Putamen (tissue), 1 donor: ENCODE data around the gene CEACAM8.
"Not testable (repeated sequence)": the region's sequence is repeated elsewhere in the genome, so short reads cannot be mapped to it uniquely, and the experiment has no call there.

ENCODE experiments used
- DNase-seq: peaks from one replicate; pipeline ENCODE4 v3.0.0-alpha.2; 2016; ENCODE audit warnings: low spot score

The CEACAM8 gene

GRCh38 chr19:42594617-42595489 is at the start of gene CEACAM8:
CEACAM8 (minus strand) TSS chr19:42594924; CDS start chr19:42594828, 96 bp downstream.
- DNase-seq: no peak

DNA sequence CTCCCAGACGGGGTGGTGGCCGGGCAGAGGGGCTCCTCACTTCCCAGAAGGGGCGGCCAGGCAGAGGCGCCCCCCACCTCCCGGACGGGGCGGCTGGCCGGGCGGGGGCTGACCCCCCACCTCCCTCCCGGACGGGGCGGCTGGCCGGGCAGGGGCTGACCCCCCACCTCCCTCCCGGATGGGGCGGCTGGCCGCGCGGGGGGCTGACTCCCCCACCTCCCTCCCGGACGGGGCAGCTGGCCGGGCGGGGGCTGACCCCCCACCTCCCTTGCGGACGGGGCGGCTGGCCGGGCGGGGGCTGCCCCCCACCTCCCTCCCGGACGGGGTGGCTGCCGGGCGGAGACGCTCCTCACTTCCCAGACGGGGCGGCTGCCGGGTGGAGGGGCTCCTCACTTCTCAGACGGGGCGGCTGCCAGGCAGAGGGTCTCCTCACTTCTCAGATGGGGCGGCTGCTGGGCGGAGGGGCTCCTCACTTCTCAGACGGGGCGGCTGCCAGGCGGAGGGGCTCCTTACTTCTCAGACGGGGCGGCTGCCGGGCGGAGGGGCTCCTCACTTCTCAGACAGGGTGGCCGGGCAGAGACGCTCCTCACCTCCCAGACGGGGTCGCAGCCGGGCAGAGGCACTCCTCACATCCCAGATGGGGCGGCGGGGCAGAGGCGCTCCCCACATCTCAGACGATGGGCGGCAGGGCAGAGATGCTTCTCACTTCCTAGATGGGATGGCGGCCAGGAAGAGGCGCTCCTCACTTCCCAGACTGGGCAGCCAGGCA is 44.8 kb upstream of the CEACAM8 start:
- not testable (repeated sequence) for DNase-seq

- DNase-seq: no peak
Measured at GRCh38 chr19:42635233-42635539, 40.5 kb upstream of the CEACAM8 start.

DNA sequence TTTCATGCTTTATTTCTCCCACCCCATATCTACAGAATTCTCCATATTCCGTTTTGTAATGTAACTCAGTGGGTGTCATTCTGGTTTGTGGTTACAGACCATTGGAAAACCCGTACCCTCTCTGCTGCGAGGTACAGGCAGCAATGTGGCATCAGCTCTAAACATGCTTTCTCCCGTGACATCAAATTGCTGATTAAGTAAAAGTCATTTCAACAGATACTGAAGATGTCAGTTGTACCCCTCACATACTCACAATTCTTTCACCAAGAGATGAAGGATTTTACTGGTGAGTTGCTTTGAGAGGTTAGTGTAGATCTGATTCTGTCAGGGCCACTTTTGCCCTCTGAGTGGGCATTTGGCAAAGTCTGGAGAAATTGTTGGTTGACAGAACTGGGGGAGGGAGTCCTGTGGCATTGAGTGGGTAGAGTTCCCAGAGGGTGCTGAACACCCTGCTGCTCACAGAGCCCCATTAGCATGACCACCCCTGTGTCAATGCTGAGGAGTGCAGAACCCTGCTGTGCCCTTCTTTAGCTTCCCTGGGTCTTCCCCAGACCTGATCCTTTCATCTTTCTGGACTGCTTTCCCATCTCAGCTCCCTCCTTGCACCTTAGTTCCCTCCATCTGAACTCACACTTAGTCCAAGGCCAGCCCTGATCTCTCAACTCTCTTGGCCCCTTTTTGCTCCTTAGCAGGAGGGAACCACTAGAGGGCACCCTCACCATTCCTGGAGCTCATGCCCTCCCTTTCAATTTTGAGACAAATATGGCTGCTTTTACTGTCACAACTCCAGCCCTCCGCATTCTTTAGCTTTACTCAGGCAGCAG is 39.9 kb upstream of the CEACAM8 start:
- DNase-seq: no peak

GRCh38 chr19:42629191-42629590 is 34.5 kb upstream of the CEACAM8 start:
- DNase-seq: no peak

DNA sequence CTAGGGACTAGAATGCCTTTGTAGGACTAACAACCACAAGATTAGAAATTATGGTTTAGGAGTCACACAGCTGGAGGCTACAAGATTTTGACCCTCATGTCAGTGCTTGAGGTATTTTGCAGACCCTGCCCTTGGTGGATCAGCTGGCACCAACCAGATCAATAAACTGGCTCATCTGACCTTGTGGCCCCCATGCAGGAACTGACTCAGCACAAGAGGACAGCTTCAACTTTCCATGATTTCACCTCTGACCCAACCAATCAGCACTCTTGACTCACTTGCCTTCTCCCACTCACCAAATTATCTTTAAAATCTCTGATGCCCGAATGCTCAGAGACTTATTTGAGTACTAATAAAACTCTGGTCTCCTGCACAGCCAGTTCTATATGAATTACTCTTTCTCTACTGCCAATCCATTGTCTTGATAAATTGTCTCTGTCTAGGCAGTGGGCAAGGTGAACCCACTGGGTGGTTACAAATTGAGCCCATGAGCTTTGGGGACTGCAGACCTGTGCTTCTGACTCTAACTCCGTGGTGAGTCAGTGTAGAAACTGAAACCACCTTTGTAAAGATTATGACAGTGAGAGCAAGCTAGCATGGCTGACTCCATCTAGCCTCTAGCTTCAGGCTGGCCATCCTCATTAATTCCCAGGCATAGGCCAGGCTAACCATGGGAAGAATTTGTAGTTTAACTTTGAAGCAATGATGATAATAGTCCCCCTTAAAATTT is 33.9 kb upstream of the CEACAM8 start:
- no peak for DNase-seq

- DNase-seq: no peak
Measured at GRCh38 chr19:42627916-42628315, 33.2 kb upstream of the CEACAM8 start.

GRCh38 chr19:42626181-42626580 is 31.5 kb upstream of the CEACAM8 start:
- no peak for DNase-seq

GRCh38 chr19:42619271-42619670 is 24.5 kb upstream of the CEACAM8 start:
- DNase-seq: no peak

GRCh38 chr19:42613666-42614065 is 18.9 kb upstream of the CEACAM8 start:
- DNase-seq: no peak

DNA sequence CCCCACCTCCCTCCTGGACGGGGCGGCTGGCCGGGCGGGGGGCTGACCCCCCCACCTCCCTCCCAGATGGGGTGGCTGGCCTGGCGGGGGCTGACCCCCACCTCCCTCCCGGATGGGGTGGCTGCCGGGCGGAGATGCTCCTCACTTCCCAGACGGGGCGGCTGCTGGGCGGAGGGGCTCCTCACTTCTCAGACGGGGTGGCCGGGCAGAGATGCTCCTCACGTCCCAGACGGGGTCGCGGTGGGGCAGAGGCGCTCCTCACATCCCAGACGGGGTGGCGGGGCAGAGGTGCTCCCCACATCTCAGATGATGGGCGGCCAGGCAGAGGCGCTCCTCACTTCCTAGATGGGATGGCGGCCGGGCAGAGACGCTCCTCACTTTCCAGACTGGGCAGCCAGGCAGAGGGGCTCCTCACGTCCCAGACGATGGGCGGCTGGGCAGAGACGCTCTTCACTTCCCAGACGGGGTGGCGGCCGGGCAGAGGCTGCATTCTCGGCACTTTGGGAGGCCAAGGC is 15.7 kb upstream of the CEACAM8 start:
- not testable (repeated sequence) for DNase-seq

DNA sequence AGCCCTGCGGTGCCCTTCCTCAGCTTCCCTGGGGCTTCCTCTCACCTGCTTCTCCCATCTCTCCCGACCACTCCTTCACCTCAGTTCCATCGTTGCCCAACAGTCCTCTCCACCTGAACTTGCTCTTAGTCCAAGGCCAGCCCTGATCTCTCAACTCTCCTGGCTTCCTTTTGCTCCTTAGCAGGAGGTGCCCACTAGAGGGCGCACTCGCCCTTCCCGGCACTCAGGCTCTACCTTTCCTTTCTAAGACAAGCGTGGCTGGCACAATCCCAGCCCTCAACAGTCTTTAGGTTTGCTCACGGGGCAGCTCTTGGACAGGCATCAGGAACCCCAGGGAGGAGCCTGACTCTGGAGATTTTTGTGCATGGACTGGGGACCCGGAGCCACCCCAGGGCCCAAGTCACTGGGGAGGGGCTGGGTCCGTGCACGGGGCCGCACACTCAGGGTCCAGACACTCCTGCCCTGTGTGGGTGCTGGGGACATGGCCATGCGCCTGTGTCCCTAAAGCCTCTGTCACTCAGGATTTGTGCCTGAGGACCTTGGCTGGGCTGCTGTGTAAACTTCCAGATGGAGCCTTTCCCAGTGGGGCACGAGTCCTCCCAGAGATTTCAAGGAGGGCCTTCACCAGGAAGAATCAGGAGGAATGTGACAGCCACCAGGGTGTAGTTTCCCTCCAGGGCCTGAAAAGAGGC is 12.1 kb upstream of the CEACAM8 start:
- DNase-seq: peak; percentile 32

GRCh38 chr19:42601811-42602443 is 7.2 kb upstream of the CEACAM8 start:
- DNase-seq: no peak

DNA sequence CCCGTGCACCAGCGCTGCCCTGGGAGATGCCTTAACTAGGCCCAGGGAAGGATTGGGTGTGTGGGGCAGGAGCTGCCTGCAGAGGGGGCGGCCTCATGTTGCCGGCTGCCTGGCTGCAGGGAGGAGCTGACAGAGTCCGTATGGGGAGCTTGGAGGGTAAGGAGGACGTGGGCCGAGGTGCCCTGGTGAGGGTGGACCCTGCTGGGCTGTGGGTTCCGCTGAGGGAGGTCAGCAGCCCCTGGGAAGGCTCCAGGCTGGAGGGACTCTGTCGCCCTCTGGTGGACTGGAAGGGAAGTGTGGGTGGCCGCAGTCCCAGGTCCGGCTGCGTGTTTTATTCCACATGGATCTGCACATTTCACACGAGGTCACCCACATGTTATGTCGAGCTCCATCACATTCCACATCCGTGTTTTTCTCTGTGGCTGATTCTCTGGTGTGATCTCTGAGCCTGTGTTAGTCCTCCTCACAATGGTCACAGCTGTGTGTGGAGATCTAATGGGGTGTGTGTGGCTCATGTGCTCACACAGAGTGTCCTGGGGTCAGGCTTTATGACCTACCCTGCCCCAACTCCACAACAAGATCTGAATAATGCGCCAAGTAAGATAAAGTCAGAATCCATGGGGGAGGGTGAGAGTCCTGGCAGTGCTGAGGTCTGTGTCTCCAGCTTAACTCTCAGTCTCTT is 1.8 kb upstream of the CEACAM8 start:
- DNase-seq: peak; percentile 6

DNA sequence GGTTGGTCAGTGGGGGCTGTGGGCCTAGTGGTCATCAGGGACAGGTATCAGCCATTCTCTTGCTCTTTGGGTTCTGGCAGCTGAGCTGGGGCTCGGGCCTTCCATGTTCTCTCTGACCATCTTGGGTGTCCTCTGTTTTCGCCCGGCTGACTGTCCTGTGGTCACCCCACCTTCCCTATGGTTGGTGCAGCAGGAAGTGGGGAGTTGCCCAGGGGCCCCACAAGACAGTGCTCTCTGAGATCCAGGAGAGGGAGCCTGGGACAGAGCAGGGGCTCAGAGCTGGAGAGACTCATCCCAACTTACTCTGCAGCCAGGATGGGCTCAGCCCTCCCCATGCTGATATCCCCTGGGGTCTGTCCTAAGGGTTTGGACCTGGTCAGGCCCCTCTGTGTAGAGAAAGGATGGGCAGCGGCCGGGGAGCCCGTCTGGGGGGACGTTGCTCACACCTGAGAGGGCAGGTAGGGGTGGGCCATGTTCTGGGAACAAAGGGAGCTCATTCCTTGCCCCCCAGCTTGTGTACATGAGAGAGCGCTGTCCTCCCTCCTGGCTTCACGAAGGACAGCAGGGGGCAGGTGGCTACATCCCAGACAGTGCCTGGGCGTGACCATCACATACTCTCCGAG is 937 bp upstream of the CEACAM8 start:
- DNase-seq: no peak

DNA sequence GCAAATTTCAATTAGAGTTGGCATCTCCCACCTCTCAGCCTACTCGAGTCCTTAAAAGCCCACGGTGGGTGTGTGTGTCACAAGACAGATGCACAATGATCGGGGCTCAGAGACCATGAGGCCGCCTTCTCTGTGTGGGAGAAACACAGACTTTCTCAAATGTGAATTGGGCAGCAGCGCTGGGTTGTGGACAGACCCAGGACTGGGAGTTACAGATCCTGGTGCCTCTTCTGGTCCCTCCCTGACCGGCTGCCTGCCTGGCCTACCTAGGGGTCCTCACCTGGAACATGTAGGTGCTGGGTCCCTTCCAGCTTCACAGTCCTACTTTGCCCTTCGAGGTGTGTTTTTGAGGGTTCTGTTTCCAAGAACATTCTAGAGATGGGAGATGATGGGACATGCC is 4.9 kb downstream of the CEACAM8 start:
- DNase-seq: no peak

DNA sequence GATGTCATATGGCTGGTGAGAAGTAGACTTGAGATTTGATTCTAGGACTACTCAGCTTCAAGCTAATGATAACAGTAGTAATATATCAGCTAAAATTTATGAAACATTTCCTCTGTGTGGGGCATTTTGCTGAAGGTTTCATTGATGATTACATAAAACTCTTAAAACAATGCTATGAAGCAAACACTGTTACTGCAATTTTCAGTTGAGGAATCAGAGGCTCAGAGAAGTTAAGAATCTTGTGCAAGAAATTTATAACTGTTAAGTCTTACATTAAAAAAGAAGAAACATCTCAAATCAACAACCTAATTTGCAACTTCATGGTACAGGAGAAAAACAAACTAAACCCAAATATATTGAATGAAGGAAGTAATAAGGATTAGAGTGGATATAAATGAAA is 10.3 kb downstream of the CEACAM8 start:
- DNase-seq: no peak

DNA sequence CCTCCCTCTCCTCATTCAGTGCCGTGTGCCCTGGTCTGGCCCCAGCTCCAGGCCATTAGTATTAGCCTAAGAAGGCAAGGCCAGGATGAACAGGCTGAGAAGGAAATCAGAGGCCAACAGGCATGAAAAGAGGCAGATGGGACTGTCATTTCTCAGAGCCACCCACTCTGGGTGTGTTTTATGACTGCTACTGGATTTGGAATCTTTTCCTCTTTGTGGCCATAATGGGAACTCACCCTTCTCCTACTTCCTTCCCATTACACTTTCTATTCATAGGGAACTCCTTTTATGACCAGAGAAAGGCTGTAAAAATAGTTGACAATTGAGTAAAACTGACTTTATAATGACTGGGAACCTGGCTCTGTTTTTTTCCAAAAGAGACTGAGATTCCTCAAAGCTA is 17.7 kb downstream of the CEACAM8 start:
- no peak for DNase-seq

DNA sequence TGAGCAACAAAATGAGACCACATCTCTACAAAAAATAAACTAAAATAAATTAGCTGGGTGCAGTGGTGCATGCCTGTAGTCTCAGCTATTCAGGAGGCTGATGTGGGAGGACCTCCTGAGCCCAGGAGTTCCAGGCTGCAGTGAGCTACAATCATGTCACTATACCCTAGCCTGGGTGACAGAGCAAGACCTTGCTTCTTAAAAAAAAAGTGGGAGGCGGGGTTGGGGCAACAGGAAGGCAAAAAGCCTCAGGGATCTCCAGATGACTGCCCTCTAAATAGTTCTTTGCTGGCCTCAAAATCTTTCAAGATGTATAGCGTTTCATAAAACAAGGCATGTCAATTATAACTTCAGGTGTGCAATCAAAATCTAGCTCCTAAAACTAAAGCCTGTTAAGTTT is 18.5 kb downstream of the CEACAM8 start:
- DNase-seq: no peak
